ENCODE measurements around the gene CCDC9B. TPM values are rescaled to one million over a fixed set of nuclear protein-coding genes. Genes with fewer than 3 reads are reported as not detected.

The CCDC9B gene
- total RNA-seq, 1 donor from 2014 or later = 16.6 TPM

- ATAC-seq = no peak
- no peak for DNase-seq (ENCODE audit: low spot score)
Measured at GRCh38 chr15:40365624-40366456, 25.1 kb upstream of the CCDC9B start.

GRCh38 chr15:40365016-40365415 lies 24.3 kb upstream of the CCDC9B start:
- DNase-seq (ENCODE audit: low spot score) (no peak), ATAC-seq (no peak)

GRCh38 chr15:40364251-40364650 lies 23.5 kb upstream of the CCDC9B start:
- ATAC-seq (no peak), DNase-seq (ENCODE audit: low spot score) (no peak)

- DNase-seq (ENCODE audit: low spot score) = no peak
Measured at GRCh38 chr15:40363611-40364010, 22.9 kb upstream of the CCDC9B start.

GRCh38 chr15:40361640-40362039 lies 20.9 kb upstream of the CCDC9B start:
- DNase-seq (ENCODE audit: low spot score) (no peak), ATAC-seq (no peak)

More at GRCh38 chr15:40363611-40364010, 22.9 kb upstream of the CCDC9B start:
- ATAC-seq = no peak

GRCh38 chr15:40360015-40360414 lies 19.3 kb upstream of the CCDC9B start:
- DNase-seq (ENCODE audit: low spot score) (no peak), ATAC-seq (no peak)

- no peak for DNase-seq (ENCODE audit: low spot score)
- ATAC-seq = no peak
Measured at GRCh38 chr15:40358471-40359353, 18.0 kb upstream of the CCDC9B start.

GRCh38 chr15:40357723-40358470 lies 17.2 kb upstream of the CCDC9B start, which contains the start of gene DISP2:
DISP2 (plus strand) TSS chr15:40358219; CDS start chr15:40358322, 103 bp downstream.
- peak; percentile 84 for ATAC-seq
- peak; percentile 89 for DNase-seq (ENCODE audit: low spot score)

- ATAC-seq = no peak
- no peak for DNase-seq (ENCODE audit: low spot score)
Measured at GRCh38 chr15:40357246-40357645, 16.5 kb upstream of the CCDC9B start.

- no peak for DNase-seq (ENCODE audit: low spot score)
- no peak for ATAC-seq
Measured at GRCh38 chr15:40355976-40356585, 15.3 kb upstream of the CCDC9B start.

- ATAC-seq (no peak), DNase-seq (ENCODE audit: low spot score) (no peak)
Measured at GRCh38 chr15:40354408-40355171, 13.9 kb upstream of the CCDC9B start.

- DNase-seq (ENCODE audit: low spot score) (peak; percentile 93), ATAC-seq (peak; percentile 84)
Measured at GRCh38 chr15:40353697-40354096, 13.0 kb upstream of the CCDC9B start.

- ATAC-seq (no peak), DNase-seq (ENCODE audit: low spot score) (no peak)
Measured at GRCh38 chr15:40352281-40352901, 11.7 kb upstream of the CCDC9B start.

GRCh38 chr15:40349163-40349562 lies 8.4 kb upstream of the CCDC9B start:
- no peak for DNase-seq (ENCODE audit: low spot score)
- ATAC-seq = no peak

GRCh38 chr15:40348474-40348870 lies 7.7 kb upstream of the CCDC9B start:
- no peak for DNase-seq (ENCODE audit: low spot score)
- ATAC-seq = no peak

- ATAC-seq = no peak
- no peak for DNase-seq (ENCODE audit: low spot score)
Measured at GRCh38 chr15:40347559-40348473, 7.1 kb upstream of the CCDC9B start.

- DNase-seq (ENCODE audit: low spot score) (no peak), ATAC-seq (no peak)
Measured at GRCh38 chr15:40346579-40347558, 6.1 kb upstream of the CCDC9B start.

Data from left lobe of liver (tissue), 2 donors.